HEK293 (cell line): ENCODE results near the gene FOXC1.

Experiments used
- FEZF1 ChIP-seq: fragments of 450-650 bp; formaldehyde crosslinking; IDR thresholded peaks from 2 replicates; pipeline ENCODE4 v1.5.1; 2016; ENCODE audit warnings: missing biosample characterization, missing genetic modification characterization
- HOXC10 ChIP-seq: sonication (generic); formaldehyde crosslinking; IDR thresholded peaks from 2 replicates; pipeline ENCODE4 v1.8.1; 2023; ENCODE audit warnings: mild to moderate bottlenecking, missing genetic modification reagents
- MEIS1 ChIP-seq: sonication (generic); formaldehyde crosslinking; IDR thresholded peaks from 2 replicates; pipeline ENCODE4 v1.8.1; 2022; ENCODE audit warnings: missing genetic modification reagents, mild to moderate bottlenecking, borderline replicate concordance
- MZF1 ChIP-seq: fragments of 450-650 bp; formaldehyde crosslinking; IDR thresholded peaks from 2 replicates; pipeline ENCODE4 v1.5.1; 2017; ENCODE audit warnings: missing biosample characterization, missing genetic modification characterization, borderline replicate concordance
- PRDM10 ChIP-seq: fragments of 450-650 bp; formaldehyde crosslinking; IDR thresholded peaks from 2 replicates; pipeline ENCODE4 v1.5.1; 2016; ENCODE audit warnings: missing biosample characterization, missing genetic modification characterization
- SALL2 ChIP-seq: fragments of 450-650 bp; formaldehyde crosslinking; IDR thresholded peaks from 2 replicates; pipeline ENCODE4 v1.5.0; 2017; ENCODE audit warnings: missing biosample characterization, mild to moderate bottlenecking, missing genetic modification characterization, borderline replicate concordance
- SP7 ChIP-seq: fragments of 450-650 bp; formaldehyde crosslinking; IDR thresholded peaks from 2 replicates; pipeline ENCODE4 v1.5.1; 2016; ENCODE audit warnings: missing biosample characterization, missing genetic modification characterization
- TSHZ1 ChIP-seq: fragments of 450-650 bp; formaldehyde crosslinking; IDR thresholded peaks from 2 replicates; pipeline ENCODE4 v1.5.1; 2016; ENCODE audit warnings: missing biosample characterization, missing genetic modification characterization, borderline replicate concordance
- ZBTB17 ChIP-seq: fragments of 450-650 bp; formaldehyde crosslinking; IDR thresholded peaks from 2 replicates; pipeline ENCODE4 v1.5.1; 2016; ENCODE audit warnings: missing biosample characterization, missing genetic modification characterization
- ZFHX2 ChIP-seq: fragments of 450-650 bp; formaldehyde crosslinking; conservative IDR thresholded peaks from 2 replicates; pipeline ENCODE4 v1.5.1; 2016; ENCODE audit warnings: missing biosample characterization, missing genetic modification characterization
- ZNF140 ChIP-seq: fragments of 450-650 bp; formaldehyde crosslinking; IDR thresholded peaks from 2 replicates; pipeline ENCODE4 v1.5.1; 2016; ENCODE audit warnings: missing biosample characterization, missing genetic modification characterization
- ZNF146 ChIP-seq: fragments of 450-650 bp; formaldehyde crosslinking; IDR thresholded peaks from 2 replicates; pipeline ENCODE4 v1.5.1; 2016; ENCODE audit warnings: missing biosample characterization, missing genetic modification characterization
- ZNF214 ChIP-seq: fragments of 450-650 bp; formaldehyde crosslinking; IDR thresholded peaks from 2 replicates; pipeline ENCODE4 v1.5.1; 2017; ENCODE audit warnings: missing biosample characterization, mild to moderate bottlenecking, missing genetic modification characterization, borderline replicate concordance
- ZNF239 ChIP-seq: fragments of 450-650 bp; formaldehyde crosslinking; IDR thresholded peaks from 2 replicates; pipeline ENCODE4 v1.5.1; 2016; ENCODE audit warnings: missing biosample characterization, missing genetic modification characterization
- ZNF248 ChIP-seq: fragments of 450-650 bp; formaldehyde crosslinking; IDR thresholded peaks from 2 replicates; pipeline ENCODE4 v1.5.1; 2017; ENCODE audit warnings: missing biosample characterization, missing genetic modification characterization
- ZNF311 ChIP-seq: fragments of 450-650 bp; formaldehyde crosslinking; IDR thresholded peaks from 2 replicates; pipeline ENCODE4 v1.5.1; 2017; ENCODE audit warnings: missing biosample characterization, missing genetic modification characterization, borderline replicate concordance
- ZNF335 ChIP-seq: fragments of 450-650 bp; formaldehyde crosslinking; conservative IDR thresholded peaks from 2 replicates; pipeline ENCODE4 v1.5.1; 2016; ENCODE audit warnings: missing biosample characterization, missing genetic modification characterization
- ZNF391 ChIP-seq: fragments of 450-650 bp; formaldehyde crosslinking; IDR thresholded peaks from 2 replicates; pipeline ENCODE4 v1.5.1; 2016; ENCODE audit warnings: low read depth, missing biosample characterization, missing genetic modification characterization, borderline replicate concordance
- ZNF416 ChIP-seq: fragments of 450-650 bp; formaldehyde crosslinking; IDR thresholded peaks from 2 replicates; pipeline ENCODE4 v1.5.1; 2016; ENCODE audit warnings: missing biosample characterization, missing genetic modification characterization
- ZNF426 ChIP-seq: fragments of 450-650 bp; formaldehyde crosslinking; IDR thresholded peaks from 2 replicates; pipeline ENCODE4 v1.5.1; 2017; ENCODE audit warnings: missing biosample characterization, missing genetic modification characterization, mild to moderate bottlenecking, inconsistent platforms, moderate library complexity
- ZNF449 ChIP-seq: fragments of 450-650 bp; formaldehyde crosslinking; IDR thresholded peaks from 2 replicates; pipeline ENCODE4 v1.5.1; 2017; ENCODE audit warnings: missing biosample characterization, mild to moderate bottlenecking, missing genetic modification characterization, moderate library complexity
- ZNF513 ChIP-seq: fragments of 450-650 bp; IDR thresholded peaks from 2 replicates; pipeline ENCODE4 v1.5.1; 2018; ENCODE audit warnings: missing biosample characterization, missing genetic modification characterization
- ZNF558 ChIP-seq: fragments of 450-650 bp; formaldehyde crosslinking; IDR thresholded peaks from 2 replicates; pipeline ENCODE4 v1.5.1; 2016; ENCODE audit warnings: missing biosample characterization, missing genetic modification characterization
- ZNF621 ChIP-seq: fragments of 450-650 bp; formaldehyde crosslinking; IDR thresholded peaks from 2 replicates; pipeline ENCODE4 v1.5.1; 2017; ENCODE audit warnings: missing biosample characterization, missing genetic modification characterization
- ZNF624 ChIP-seq: fragments of 450-650 bp; formaldehyde crosslinking; IDR thresholded peaks from 2 replicates; pipeline ENCODE4 v1.5.1; 2017; ENCODE audit warnings: missing biosample characterization, missing genetic modification characterization
- ZNF639 ChIP-seq: fragments of 450-650 bp; formaldehyde crosslinking; IDR thresholded peaks from 2 replicates; pipeline ENCODE4 v1.5.1; 2016; ENCODE audit warnings: missing biosample characterization, missing genetic modification characterization
- ZNF677 ChIP-seq: fragments of 450-650 bp; IDR thresholded peaks from 2 replicates; pipeline ENCODE4 v1.5.0; 2018; ENCODE audit warnings: missing biosample characterization, mild to moderate bottlenecking, missing genetic modification characterization, moderate library complexity
- ZNF785 ChIP-seq: fragments of 450-650 bp; formaldehyde crosslinking; IDR thresholded peaks from 2 replicates; pipeline ENCODE4 v1.5.1; 2016; ENCODE audit warnings: missing biosample characterization, missing genetic modification characterization
- ZNF791 ChIP-seq: fragments of 450-650 bp; formaldehyde crosslinking; IDR thresholded peaks from 2 replicates; pipeline ENCODE4 v1.5.1; 2016; ENCODE audit warnings: missing biosample characterization, missing genetic modification characterization
- ZNF792 ChIP-seq: fragments of 450-650 bp; formaldehyde crosslinking; IDR thresholded peaks from 2 replicates; pipeline ENCODE4 v1.5.1; 2016; ENCODE audit warnings: missing biosample characterization, missing genetic modification characterization

FOXC1 gene

GRCh38 chr6:1597121-1597744, 12.5 kb upstream of the FOXC1 start (continued):
- TF ChIP-seq ZNF449 (tag by site-specific recombination) (peak; percentile 54; the same call in 1 of the 2 replicates), ZNF426 (tag by site-specific recombination) (no peak), ZFHX2 (tag by site-specific recombination) (peak; percentile 72), ZNF248 (tag by site-specific recombination) (no peak), ZNF558 (tag by site-specific recombination) (no peak), SP7 (peak; percentile 72), ZNF621 (tag by site-specific recombination) (no peak), ZNF335 (tag by site-specific recombination) (peak; percentile 73), ZNF416 (tag by site-specific recombination) (no peak), ZNF677 (no peak), ZNF311 (tag by site-specific recombination) (no peak), ZNF239 (tag by site-specific recombination) (no peak), ZNF146 (tag by site-specific recombination) (no peak), ZBTB17 (tag by site-specific recombination) (no peak; the same call in 1 of the 2 replicates), MEIS1 (CRISPR knock-in tag) (no peak), ZNF513 (peak; percentile 15; the same call in 1 of the 2 replicates), ZNF791 (tag by site-specific recombination) (no peak), ZNF792 (no peak), ZNF391 (no peak), PRDM10 (tag by site-specific recombination) (peak; percentile 91), ZNF639 (tag by site-specific recombination) (no peak), FEZF1 (peak; percentile 98), HOXC10 (no peak), ZNF785 (tag by site-specific recombination) (no peak), MZF1 (tag by site-specific recombination) (peak; percentile 71; the same call in 1 of the 2 replicates), SALL2 (tag by site-specific recombination) (no peak), ZNF624 (tag by site-specific recombination) (no peak), ZNF140 (tag by site-specific recombination) (no peak), ZNF214 (tag by site-specific recombination) (no peak), TSHZ1 (tag by site-specific recombination) (no peak)
